Measurements from ENCODE around the gene CLEC10A.
"Not testable (repeated sequence)": the region's sequence is repeated elsewhere in the genome, so short reads cannot be mapped to it uniquely, and the experiment has no call there.

The CLEC10A gene

GRCh38 chr17:7072406-7072805 is 7.6 kb downstream of the CLEC10A start:
- no peak for DNase-seq (ENCODE audit: low read depth, low spot score)

GRCh38 chr17:7070712-7071111 is 9.3 kb downstream of the CLEC10A start:
- DNase-seq (ENCODE audit: low read depth, low spot score), result no peak

GRCh38 chr17:7068268-7068667 is 11.8 kb downstream of the CLEC10A start:
- no peak for DNase-seq (ENCODE audit: low read depth, low spot score)

GRCh38 chr17:7067198-7067597 is 12.9 kb downstream of the CLEC10A start:
- no peak for DNase-seq (ENCODE audit: low read depth, low spot score)

- no peak for DNase-seq (ENCODE audit: low read depth, low spot score)
These were observed 15.8 kb downstream of the CLEC10A start for GRCh38 chr17:7064261-7064660.

- no peak for DNase-seq (ENCODE audit: low read depth, low spot score)
These were observed 16.4 kb downstream of the CLEC10A start for GRCh38 chr17:7063518-7064094.

GRCh38 chr17:7060165-7060891 is 19.7 kb downstream of the CLEC10A start:
- no peak for DNase-seq (ENCODE audit: low read depth, low spot score)

GRCh38 chr17:7058831-7059447 is 21.1 kb downstream of the CLEC10A start:
- DNase-seq (ENCODE audit: low read depth, low spot score), result no peak

GRCh38 chr17:7056386-7056785 is 23.7 kb downstream of the CLEC10A start:
- DNase-seq (ENCODE audit: low read depth, low spot score), result no peak

GRCh38 chr17:7050583-7050982 is 29.5 kb downstream of the CLEC10A start:
- not testable (repeated sequence) for DNase-seq (ENCODE audit: low read depth, low spot score)

GRCh38 chr17:7048968-7049367 is 31.1 kb downstream of the CLEC10A start:
- no peak for DNase-seq (ENCODE audit: low read depth, low spot score)

GRCh38 chr17:7047566-7047965 is 32.5 kb downstream of the CLEC10A start:
- no peak for DNase-seq (ENCODE audit: low read depth, low spot score)

- DNase-seq (ENCODE audit: low read depth, low spot score), result not testable (repeated sequence)
These were observed 33.2 kb downstream of the CLEC10A start for GRCh38 chr17:7046725-7047397.

- DNase-seq (ENCODE audit: low read depth, low spot score), result no peak
These were observed 33.8 kb downstream of the CLEC10A start for GRCh38 chr17:7046127-7046724.

- no peak for DNase-seq (ENCODE audit: low read depth, low spot score)
These were observed 34.4 kb downstream of the CLEC10A start for GRCh38 chr17:7045492-7046126.

GRCh38 chr17:7043497-7044198 is 36.4 kb downstream of the CLEC10A start, which contains the start of gene SLC16A11:
SLC16A11 (minus strand) TSS chr17:7044092; CDS start chr17:7043513, 579 bp downstream.
- DNase-seq (ENCODE audit: low read depth, low spot score), result no peak

- no peak for DNase-seq (ENCODE audit: low read depth, low spot score)
These were observed 36.9 kb downstream of the CLEC10A start for GRCh38 chr17:7043182-7043496.

GRCh38 chr17:7042501-7043181 is 37.4 kb downstream of the CLEC10A start:
- DNase-seq (ENCODE audit: low read depth, low spot score), result no peak

- DNase-seq (ENCODE audit: low read depth, low spot score), result no peak
These were observed 38.2 kb downstream of the CLEC10A start for GRCh38 chr17:7041607-7042500.

Measured in smooth muscle cell of the brain vasculature (primary cell).